Activated naive CD4-positive, alpha-beta T cell treated with anti-CD3 and anti-CD28 coated beads, Interleukin-2, amount 10 ng/mL, durations not matched to agents 7 days and 5 days (primary cell): ENCODE data around the gene TNFRSF8.
"Not testable (repeated sequence)": the region's sequence is repeated elsewhere in the genome, so short reads cannot be mapped to it uniquely, and the experiment has no call there.

Experiments used
- CTCF ChIA-PET: fragments of 350-600 bp; sonication (Branson Sonifier 250); formaldehyde crosslinking; loops from one replicate; lab custom pipeline; 2021; ENCODE audit warnings: antibody characterized with exemption; lab: Charles Lee
- DNase-seq: peaks from one replicate; pipeline ENCODE4 v3.0.0-alpha.2; 2020
- H3K27ac Mint-ChIP-seq: one replicate; pipeline ENCODE4 v1.8.0; 2021; ENCODE audit warnings: mild to moderate bottlenecking, moderate library complexity, mixed read lengths
- H3K27me3 Mint-ChIP-seq: one replicate; pipeline ENCODE4 v1.8.0; 2021; ENCODE audit warnings: mild to moderate bottlenecking, mixed read lengths
- H3K36me3 Mint-ChIP-seq: one replicate; pipeline ENCODE4 v1.8.0; 2021; ENCODE audit warnings: mixed read lengths
- H3K4me1 Mint-ChIP-seq: one replicate; pipeline ENCODE4 v1.8.0; 2021; ENCODE audit warnings: mixed read lengths
- H3K4me3 Mint-ChIP-seq: one replicate; pipeline ENCODE4 v1.8.0; 2021; ENCODE audit warnings: mild to moderate bottlenecking, moderate library complexity, mixed read lengths
- H3K9me3 Mint-ChIP-seq: one replicate; pipeline ENCODE4 v1.8.0; 2021; ENCODE audit warnings: mixed read lengths

The TNFRSF8 gene

GRCh38 chr1:12031039-12031980, 31.8 kb upstream of the TNFRSF8 start:
- H3K36me3 Mint-ChIP-seq, result peaks cover 17% of the 10 kb centered on the region
- no peak overlapping the region for H3K4me3 Mint-ChIP-seq

GRCh38 chr1:12032161-12032621, 30.9 kb upstream of the TNFRSF8 start:
- Mint-ChIP-seq H3K4me1 (no peaks in the 10 kb centered on the region), H3K36me3 (peaks cover 10% of the 10 kb centered on the region), H3K9me3 (no peaks in the 10 kb centered on the region), H3K4me3 (no peak overlapping the region), H3K27ac (no peak overlapping the region), H3K27me3 (peaks cover 1% of the 10 kb centered on the region)
- no peak for DNase-seq
- CTCF ChIA-PET, result interaction anchor here (1.1 kb wide), 1 partner anchor 86 kb away, joined by 3 read pairs; no protein-coding TSS in a partner anchor

More at GRCh38 chr1:12031039-12031980, 31.8 kb upstream of the TNFRSF8 start:
- H3K27ac Mint-ChIP-seq, result no peak overlapping the region
- no peaks in the 10 kb centered on the region for H3K9me3 Mint-ChIP-seq
- CTCF ChIA-PET, result interaction anchor here (0.6 to 1.9 kb wide), 12 partner anchors 9 to 193 kb away, joined by 3 to 9 read pairs (median 4); partner anchors contain the start of gene MIIP
- peak; percentile 63 for DNase-seq
- H3K4me1 Mint-ChIP-seq, result no peaks in the 10 kb centered on the region
- no peaks in the 10 kb centered on the region for H3K27me3 Mint-ChIP-seq

GRCh38 chr1:12033441-12033840, 29.7 kb upstream of the TNFRSF8 start:
- H3K4me1 Mint-ChIP-seq, result not testable (repeated sequence)

GRCh38 chr1:12034381-12034801, 28.7 kb upstream of the TNFRSF8 start:
- peaks cover 17% of the 10 kb centered on the region for H3K27me3 Mint-ChIP-seq
- CTCF ChIA-PET, result interaction anchor here (1.9 kb wide), 1 partner anchor 12 kb away, joined by 5 read pairs; no protein-coding TSS in a partner anchor

More at GRCh38 chr1:12033441-12033840, 29.7 kb upstream of the TNFRSF8 start:
- not testable (repeated sequence) for H3K4me3 Mint-ChIP-seq, H3K27ac Mint-ChIP-seq, H3K36me3 Mint-ChIP-seq, H3K9me3 Mint-ChIP-seq, DNase-seq
- H3K27me3 Mint-ChIP-seq, result peaks cover 11% of the 10 kb centered on the region
- CTCF ChIA-PET, result interaction anchor here (0.6 kb wide), 1 partner anchor 16 kb away, joined by 5 read pairs; no protein-coding TSS in a partner anchor

GRCh38 chr1:12035312-12035711, 27.8 kb upstream of the TNFRSF8 start:
- Mint-ChIP-seq H3K4me1 (no peaks in the 10 kb centered on the region), H3K36me3 (no peaks in the 10 kb centered on the region), H3K27ac (no peak overlapping the region), H3K9me3 (no peaks in the 10 kb centered on the region), H3K27me3 (peaks cover 17% of the 10 kb centered on the region), H3K4me3 (no peak overlapping the region)
- CTCF ChIA-PET, result interaction anchor here (1.9 kb wide), 1 partner anchor 11 kb away, joined by 5 read pairs; no protein-coding TSS in a partner anchor
- DNase-seq, result no peak

More at GRCh38 chr1:12034381-12034801, 28.7 kb upstream of the TNFRSF8 start:
- H3K4me3 Mint-ChIP-seq, result no peak overlapping the region
- no peak for DNase-seq
- no peak overlapping the region for H3K27ac Mint-ChIP-seq
- no peaks in the 10 kb centered on the region for H3K36me3 Mint-ChIP-seq
- no peaks in the 10 kb centered on the region for H3K9me3 Mint-ChIP-seq
- no peaks in the 10 kb centered on the region for H3K4me1 Mint-ChIP-seq

GRCh38 chr1:12037486-12038355, 25.4 kb upstream of the TNFRSF8 start:
- CTCF ChIA-PET, result interaction anchor here (0.8 to 1.5 kb wide), 4 partner anchors 14 to 87 kb away, joined by 3 to 4 read pairs (median 3); no protein-coding TSS in a partner anchor

GRCh38 chr1:12038356-12039163, 24.5 kb upstream of the TNFRSF8 start:
- no peaks in the 10 kb centered on the region for H3K36me3 Mint-ChIP-seq
- H3K27ac Mint-ChIP-seq, result no peak overlapping the region
- H3K4me3 Mint-ChIP-seq, result no peak overlapping the region
- CTCF ChIA-PET, result interaction anchor here (1.1 to 2.0 kb wide), 5 partner anchors 8 to 86 kb away, joined by 3 to 9 read pairs (median 3); no protein-coding TSS in a partner anchor
- H3K9me3 Mint-ChIP-seq, result no peaks in the 10 kb centered on the region
- peaks cover 17% of the 10 kb centered on the region for H3K27me3 Mint-ChIP-seq
- no peaks in the 10 kb centered on the region for H3K4me1 Mint-ChIP-seq
- no peak for DNase-seq

More at GRCh38 chr1:12037486-12038355, 25.4 kb upstream of the TNFRSF8 start:
- Mint-ChIP-seq H3K4me3 (no peak overlapping the region), H3K36me3 (no peaks in the 10 kb centered on the region), H3K27ac (no peak overlapping the region), H3K9me3 (no peaks in the 10 kb centered on the region), H3K4me1 (no peaks in the 10 kb centered on the region), H3K27me3 (peaks cover 17% of the 10 kb centered on the region)
- no peak for DNase-seq

GRCh38 chr1:12039164-12039525, 24.0 kb upstream of the TNFRSF8 start:
- H3K27me3 Mint-ChIP-seq, result peaks cover 19% of the 10 kb centered on the region
- no peak overlapping the region for H3K27ac Mint-ChIP-seq
- no peaks in the 10 kb centered on the region for H3K9me3 Mint-ChIP-seq
- DNase-seq, result no peak
- CTCF ChIA-PET, result interaction anchor here (1.3 to 2.0 kb wide), 3 partner anchors 8 to 85 kb away, joined by 3 to 9 read pairs (median 3); no protein-coding TSS in a partner anchor
- H3K4me1 Mint-ChIP-seq, result no peaks in the 10 kb centered on the region
- no peaks in the 10 kb centered on the region for H3K36me3 Mint-ChIP-seq
- H3K4me3 Mint-ChIP-seq, result no peak overlapping the region

- not testable (repeated sequence) for H3K9me3 Mint-ChIP-seq, H3K4me3 Mint-ChIP-seq, DNase-seq, H3K4me1 Mint-ChIP-seq, H3K36me3 Mint-ChIP-seq, H3K27ac Mint-ChIP-seq
- CTCF ChIA-PET, result interaction anchor here (1.3 to 2.0 kb wide), 2 partner anchors 9 to 15 kb away, joined by 3 to 9 read pairs; no protein-coding TSS in a partner anchor
- peaks cover 27% of the 10 kb centered on the region for H3K27me3 Mint-ChIP-seq
Measured at GRCh38 chr1:12039824-12040456, 23.2 kb upstream of the TNFRSF8 start.

- CTCF ChIA-PET, result interaction anchor here (2.0 kb wide), 1 partner anchor 10 kb away, joined by 9 read pairs; no protein-coding TSS in a partner anchor
- no peak overlapping the region for H3K4me3 Mint-ChIP-seq
Measured at GRCh38 chr1:12040457-12041051, 22.5 kb upstream of the TNFRSF8 start.

GRCh38 chr1:12044187-12044877, 18.8 kb upstream of the TNFRSF8 start:
- not testable (repeated sequence) for DNase-seq, H3K36me3 Mint-ChIP-seq, H3K4me3 Mint-ChIP-seq, H3K27ac Mint-ChIP-seq, H3K9me3 Mint-ChIP-seq, H3K4me1 Mint-ChIP-seq
- H3K27me3 Mint-ChIP-seq, result peaks cover 26% of the 10 kb centered on the region
- CTCF ChIA-PET, result interaction anchor here (1.2 kb wide), 1 partner anchor 63 kb away, joined by 5 read pairs; no protein-coding TSS in a partner anchor

More at GRCh38 chr1:12040457-12041051, 22.5 kb upstream of the TNFRSF8 start:
- no peak for DNase-seq
- Mint-ChIP-seq H3K27ac (no peak overlapping the region), H3K27me3 (peaks cover 33% of the 10 kb centered on the region), H3K36me3 (no peaks in the 10 kb centered on the region), H3K4me1 (no peaks in the 10 kb centered on the region), H3K9me3 (no peaks in the 10 kb centered on the region)
